Measurements from ENCODE around the gene PODXL. TPM values are rescaled to one million over a fixed set of nuclear protein-coding genes. Genes with fewer than 3 reads are reported as not detected.

Gene PODXL
- total RNA-seq (10 to 100 TPM; 33.2 to 71.5 (median 41.4) TPM), polyA plus RNA-seq (10 to 100 TPM; 23.0 to 26.3 TPM)

- intact Hi-C loops (cut with DNase I) = no loop called here
- no peak for FAIRE-seq
- peak; percentile 73 to 91 (median 86) for DNase-seq
- no peaks in the 10 kb centered on the region for H3K27me3 ChIP-seq
- ATAC-seq = peak; percentile 74 to 88 (median 84)
- H3K27ac ChIP-seq = peak within 1 kb of the TSS; percentile 45 to 77 (median 69)
- H3K4me1 ChIP-seq = peaks cover 0 to 11% (median 9%) of the 10 kb centered on the region in 3 donors
- H3K4me3 ChIP-seq = peak within 1 kb of the TSS; percentile 61 to 87 (median 80)
- no peaks in the 10 kb centered on the region for H3K9me3 ChIP-seq
- H3K36me3 ChIP-seq = no peaks in the 10 kb centered on the region
- TF ChIP-seq, protein P1, sequence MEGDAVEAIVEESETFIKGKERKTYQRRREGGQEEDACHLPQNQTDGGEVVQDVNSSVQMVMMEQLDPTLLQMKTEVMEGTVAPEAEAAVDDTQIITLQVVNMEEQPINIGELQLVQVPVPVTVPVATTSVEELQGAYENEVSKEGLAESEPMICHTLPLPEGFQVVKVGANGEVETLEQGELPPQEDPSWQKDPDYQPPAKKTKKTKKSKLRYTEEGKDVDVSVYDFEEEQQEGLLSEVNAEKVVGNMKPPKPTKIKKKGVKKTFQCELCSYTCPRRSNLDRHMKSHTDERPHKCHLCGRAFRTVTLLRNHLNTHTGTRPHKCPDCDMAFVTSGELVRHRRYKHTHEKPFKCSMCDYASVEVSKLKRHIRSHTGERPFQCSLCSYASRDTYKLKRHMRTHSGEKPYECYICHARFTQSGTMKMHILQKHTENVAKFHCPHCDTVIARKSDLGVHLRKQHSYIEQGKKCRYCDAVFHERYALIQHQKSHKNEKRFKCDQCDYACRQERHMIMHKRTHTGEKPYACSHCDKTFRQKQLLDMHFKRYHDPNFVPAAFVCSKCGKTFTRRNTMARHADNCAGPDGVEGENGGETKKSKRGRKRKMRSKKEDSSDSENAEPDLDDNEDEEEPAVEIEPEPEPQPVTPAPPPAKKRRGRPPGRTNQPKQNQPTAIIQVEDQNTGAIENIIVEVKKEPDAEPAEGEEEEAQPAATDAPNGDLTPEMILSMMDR (IDR thresholded peaks at IDR 0.05) = no peak
- 1% methylated on average over 64 to 99 of the region's 112 CpGs for WGBS, 2 donors
Observed at GRCh38 chr7:131556053-131556908, at the start of gene PODXL. Gene PODXL (minus strand): TSS chr7:131556628. CDS start chr7:131556359, 269 bp downstream.

DNA sequence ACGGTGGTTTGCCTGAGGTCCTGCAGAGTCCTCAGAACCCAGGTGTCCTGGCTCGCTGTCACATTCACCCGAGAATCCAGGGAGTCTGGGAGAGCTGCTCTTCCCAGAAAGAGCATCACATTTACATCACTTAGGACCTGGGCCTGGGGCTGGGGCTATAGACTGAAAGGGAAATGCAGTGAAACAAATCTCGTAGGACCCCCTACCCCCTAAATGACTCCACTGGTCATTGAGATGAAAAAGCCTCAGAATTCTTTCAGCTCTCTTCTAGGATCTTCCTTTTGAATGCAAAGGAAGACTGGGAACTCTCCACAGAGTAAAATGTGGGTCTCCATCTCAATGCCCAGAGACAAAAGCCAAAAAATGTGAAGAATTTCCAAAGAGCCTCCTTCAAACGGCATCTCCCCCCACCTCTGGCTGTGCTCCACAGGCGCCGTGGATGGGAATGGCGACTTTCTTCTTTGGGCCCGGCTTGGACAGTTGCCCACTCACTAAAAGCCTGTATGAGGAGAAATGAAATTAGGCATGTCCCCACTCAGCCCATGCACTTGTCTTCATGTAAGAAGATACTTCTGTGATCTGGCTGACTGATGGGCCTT lies 49.0 kb upstream of the PODXL start:
- no peak overlapping the region for H3K27ac ChIP-seq
- DNase-seq (no peak), FAIRE-seq (no peak), ATAC-seq (no peak)
- H3K27me3 ChIP-seq = no peaks in the 10 kb centered on the region
- no peak overlapping the region for H3K4me3 ChIP-seq
- H3K36me3 ChIP-seq = no peaks in the 10 kb centered on the region
- TF ChIP-seq, protein P1 (IDR thresholded peaks at IDR 0.05) = no peak
- intact Hi-C loops (cut with DNase I) = no loop called here
- 63 to 67% methylated on average over 9 of the region's 9 CpGs for WGBS, 2 donors
- H3K4me1 ChIP-seq = no peaks in the 10 kb centered on the region
- H3K9me3 ChIP-seq = no peaks in the 10 kb centered on the region

DNA sequence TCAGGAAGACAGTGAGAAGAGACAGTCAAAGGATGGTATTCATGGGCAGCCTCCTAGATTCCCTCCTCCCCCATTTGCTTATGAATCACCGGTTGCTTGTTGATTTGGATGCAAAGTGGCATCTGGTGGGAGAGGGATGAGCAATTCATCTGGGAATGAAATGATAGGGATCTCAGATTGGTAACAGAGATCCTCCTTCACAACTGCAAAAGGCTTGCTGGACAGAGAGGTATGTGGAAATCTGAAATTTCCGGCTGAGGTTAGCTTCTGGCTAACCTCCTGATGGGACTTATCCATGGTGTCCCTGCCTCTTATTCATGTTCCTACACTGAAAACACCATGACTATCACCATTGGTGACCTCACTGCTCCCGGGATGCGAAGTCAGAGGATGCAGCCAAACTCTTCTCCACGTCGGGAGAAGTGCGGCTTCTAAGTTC lies 48.4 kb upstream of the PODXL start:
- 80% methylated on average over 7 of the region's 7 CpGs for WGBS, 2 donors
- Histone ChIP-seq H3K27ac (no peak overlapping the region), H3K36me3 (no peaks in the 10 kb centered on the region), H3K27me3 (no peaks in the 10 kb centered on the region), H3K4me1 (no peaks in the 10 kb centered on the region), H3K9me3 (no peaks in the 10 kb centered on the region), H3K4me3 (no peak overlapping the region)
- intact Hi-C loops (cut with DNase I) = no loop called here
- FAIRE-seq (no peak), ATAC-seq (no peak), DNase-seq (no peak)
- TF ChIP-seq, protein P1 (IDR thresholded peaks at IDR 0.05) = no peak

- ATAC-seq = no peak
- 98 to 100% methylated on average over 2 of the region's 2 CpGs for WGBS, 2 donors
- Histone ChIP-seq H3K4me1 (no peaks in the 10 kb centered on the region), H3K9me3 (no peaks in the 10 kb centered on the region), H3K27me3 (no peaks in the 10 kb centered on the region), H3K4me3 (no peak overlapping the region), H3K27ac (no peak overlapping the region), H3K36me3 (no peaks in the 10 kb centered on the region)
- DNase-seq = no peak
- FAIRE-seq = no peak
- intact Hi-C loops (cut with DNase I) = no loop called here
- TF ChIP-seq, protein P1 (IDR thresholded peaks at IDR 0.05) = no peak
Observed at GRCh38 chr7:131603932-131604331, 47.5 kb upstream of the PODXL start.
